HCEC 1CT (cell line): Measurements from ENCODE around the gene CCL2.

ENCODE experiments used
- DNase-seq: peaks from one replicate; pipeline ENCODE4 v3.0.0-alpha.2; 2017

The CCL2 gene

GRCh38 chr17:34242587-34243363 lies 12.3 kb upstream of the CCL2 start:
- DNase-seq = no peak

GRCh38 chr17:34243364-34244320 lies 11.4 kb upstream of the CCL2 start:
- DNase-seq = no peak

- DNase-seq = no peak
Observed at GRCh38 chr17:34245351-34245905, 9.7 kb upstream of the CCL2 start.

GRCh38 chr17:34246446-34246845 lies 8.6 kb upstream of the CCL2 start:
- no peak for DNase-seq

GRCh38 chr17:34246881-34247280 lies 8.2 kb upstream of the CCL2 start:
- no peak for DNase-seq

GRCh38 chr17:34248511-34249024 lies 6.5 kb upstream of the CCL2 start:
- DNase-seq = peak; percentile 75

GRCh38 chr17:34249061-34249460 lies 6.0 kb upstream of the CCL2 start:
- no peak for DNase-seq

- peak; percentile 34 for DNase-seq
Observed at GRCh38 chr17:34249478-34249877, 5.6 kb upstream of the CCL2 start.

GRCh38 chr17:34251186-34251585 lies 3.9 kb upstream of the CCL2 start:
- DNase-seq = no peak

GRCh38 chr17:34252095-34252443 lies 3.0 kb upstream of the CCL2 start:
- DNase-seq = peak; percentile 78

- peak; percentile 84 for DNase-seq
Observed at GRCh38 chr17:34252444-34253138, 2.5 kb upstream of the CCL2 start.

GRCh38 chr17:34253139-34253525 lies 2.0 kb upstream of the CCL2 start:
- no peak for DNase-seq

- DNase-seq = peak; percentile 82
Observed at GRCh38 chr17:34254146-34254545, 939 bp upstream of the CCL2 start.

GRCh38 chr17:34255381-34255732 lies 272 bp downstream of the CCL2 start:
- peak; percentile 57 for DNase-seq

- no peak for DNase-seq
Observed at GRCh38 chr17:34255841-34256240, 756 bp downstream of the CCL2 start.

GRCh38 chr17:34257299-34257985 lies 2.4 kb downstream of the CCL2 start:
- no peak for DNase-seq

GRCh38 chr17:34257986-34258326 lies 2.9 kb downstream of the CCL2 start:
- no peak for DNase-seq

- DNase-seq = peak; percentile 47
Observed at GRCh38 chr17:34259146-34259545, 4.1 kb downstream of the CCL2 start.

- DNase-seq = no peak
Observed at GRCh38 chr17:34260861-34261260, 5.8 kb downstream of the CCL2 start.

GRCh38 chr17:34261568-34262337 lies 6.7 kb downstream of the CCL2 start:
- DNase-seq = no peak

- peak; percentile 24 for DNase-seq
Observed at GRCh38 chr17:34265711-34266110, 10.6 kb downstream of the CCL2 start.

GRCh38 chr17:34269969-34270368 lies 14.9 kb downstream of the CCL2 start, which contains the start of gene CCL7:
CCL7 (plus strand) TSS chr17:34270221; CDS start chr17:34270291, 70 bp downstream.
- DNase-seq = peak; percentile 75
